Type B pancreatic cell (in vitro differentiated cells): Measurements from ENCODE around the gene ANK3. TPM values are rescaled to one million over a fixed set of nuclear protein-coding genes. Genes with fewer than 3 reads are reported as not detected.
A peak's percentile ranks its signal among the peaks of the same experiment; 100 is the strongest.

Experiments
- DNase-seq: peaks from one replicate; pipeline ENCODE4 v3.0.0; 2021; ENCODE audit warnings: mixed read lengths; ENCODE audit not compliant: unreplicated experiment; ENCODE audit errors: extremely low spot score
- H3K27ac Mint-ChIP-seq: 2 replicates; pipeline ENCODE4 v1.8.0; 2021; ENCODE audit warnings: mild to moderate bottlenecking, mixed read lengths
- H3K27me3 Mint-ChIP-seq: 2 replicates; pipeline ENCODE4 v1.8.0; 2021; ENCODE audit warnings: mixed read lengths
- H3K36me3 Mint-ChIP-seq: 2 replicates; pipeline ENCODE4 v1.8.0; 2021; ENCODE audit warnings: mixed read lengths
- H3K4me1 Mint-ChIP-seq: one replicate; pipeline ENCODE4 v1.8.0; 2021; ENCODE audit warnings: mixed read lengths; ENCODE audit not compliant: unreplicated experiment
- H3K4me3 Mint-ChIP-seq: 2 replicates; pipeline ENCODE4 v1.8.0; 2021; ENCODE audit warnings: mild to moderate bottlenecking, mixed read lengths
- H3K9me3 Mint-ChIP-seq: 2 replicates; pipeline ENCODE4 v1.8.0; 2021; ENCODE audit warnings: mixed read lengths
- CTCF ChIP-seq: fragments of 200-600 bp; sonication (generic); conservative IDR thresholded peaks from 2 replicates; pipeline ENCODE4 v1.5.0; 2021; ENCODE audit warnings: antibody characterized with exemption, mild to moderate bottlenecking
- total RNA-seq: library from RNA; stranded (reverse); gene quantifications from 2 replicates; pipeline ENCODE4 v1.2.1, GENCODE V29; 2021; ENCODE audit warnings: low replicate concordance

The ANK3 gene
- total RNA-seq, 1 donor from 2014 or later: 90.2 TPM

- peaks cover 13% of the 10 kb centered on the region for H3K36me3 Mint-ChIP-seq
These were observed 204.3 kb downstream of the ANK3 start for GRCh38 chr10:60185421-60185820.

GRCh38 chr10:60182691-60183090 lies 207.0 kb downstream of the ANK3 start:
- peaks cover 27% of the 10 kb centered on the region for H3K4me1 Mint-ChIP-seq

More at GRCh38 chr10:60185421-60185820, 204.3 kb downstream of the ANK3 start:
- H3K27ac Mint-ChIP-seq: peak overlapping the region; percentile 79
- no peaks in the 10 kb centered on the region for H3K27me3 Mint-ChIP-seq
- peaks cover 28% of the 10 kb centered on the region for H3K4me1 Mint-ChIP-seq
- no peak for TF ChIP-seq CTCF
- no peaks in the 10 kb centered on the region for H3K9me3 Mint-ChIP-seq
- peak overlapping the region; percentile 38 for H3K4me3 Mint-ChIP-seq
- no peak for DNase-seq

GRCh38 chr10:60176925-60177324 lies 212.8 kb downstream of the ANK3 start:
- H3K4me1 Mint-ChIP-seq: peaks cover 30% of the 10 kb centered on the region
- H3K36me3 Mint-ChIP-seq: peaks cover 14% of the 10 kb centered on the region
- H3K27me3 Mint-ChIP-seq: no peaks in the 10 kb centered on the region
- DNase-seq: no peak
- no peak overlapping the region for H3K27ac Mint-ChIP-seq
- no peaks in the 10 kb centered on the region for H3K9me3 Mint-ChIP-seq
- no peak overlapping the region for H3K4me3 Mint-ChIP-seq
- TF ChIP-seq CTCF: no peak

More at GRCh38 chr10:60182691-60183090, 207.0 kb downstream of the ANK3 start:
- peaks cover 15% of the 10 kb centered on the region for H3K36me3 Mint-ChIP-seq
- H3K4me3 Mint-ChIP-seq: no peak overlapping the region
- no peak for DNase-seq
- no peaks in the 10 kb centered on the region for H3K9me3 Mint-ChIP-seq
- peak overlapping the region; percentile 79 for H3K27ac Mint-ChIP-seq
- TF ChIP-seq CTCF: no peak
- H3K27me3 Mint-ChIP-seq: no peaks in the 10 kb centered on the region

- H3K4me1 Mint-ChIP-seq: peaks cover 33% of the 10 kb centered on the region
- no peak for TF ChIP-seq CTCF
- no peaks in the 10 kb centered on the region for H3K9me3 Mint-ChIP-seq
- peak overlapping the region; percentile 48 for H3K27ac Mint-ChIP-seq
- peak overlapping the region; percentile 40 for H3K4me3 Mint-ChIP-seq
- DNase-seq: no peak
- peaks cover 14% of the 10 kb centered on the region for H3K36me3 Mint-ChIP-seq
- H3K27me3 Mint-ChIP-seq: no peaks in the 10 kb centered on the region
These were observed 214.2 kb downstream of the ANK3 start for GRCh38 chr10:60175441-60175971.

GRCh38 chr10:60172363-60172990 lies 217.2 kb downstream of the ANK3 start:
- no peak for DNase-seq
- Mint-ChIP-seq H3K27me3 (no peaks in the 10 kb centered on the region), H3K4me3 (peak overlapping the region; percentile 83), H3K27ac (peak overlapping the region; percentile 92), H3K9me3 (no peaks in the 10 kb centered on the region), H3K36me3 (peaks cover 10% of the 10 kb centered on the region), H3K4me1 (peaks cover 29% of the 10 kb centered on the region)
- no peak for TF ChIP-seq CTCF
